Fibroblast of skin of right quadriceps (primary cell): ENCODE measurements around the gene KCNJ3.
"Not testable (repeated sequence)": the region's sequence is repeated elsewhere in the genome, so short reads cannot be mapped to it uniquely, and the experiment has no call there.

Experiments
- DNase-seq: peaks from one replicate; pipeline ENCODE4 v3.0.0-alpha.2; 2013

Gene KCNJ3

DNA sequence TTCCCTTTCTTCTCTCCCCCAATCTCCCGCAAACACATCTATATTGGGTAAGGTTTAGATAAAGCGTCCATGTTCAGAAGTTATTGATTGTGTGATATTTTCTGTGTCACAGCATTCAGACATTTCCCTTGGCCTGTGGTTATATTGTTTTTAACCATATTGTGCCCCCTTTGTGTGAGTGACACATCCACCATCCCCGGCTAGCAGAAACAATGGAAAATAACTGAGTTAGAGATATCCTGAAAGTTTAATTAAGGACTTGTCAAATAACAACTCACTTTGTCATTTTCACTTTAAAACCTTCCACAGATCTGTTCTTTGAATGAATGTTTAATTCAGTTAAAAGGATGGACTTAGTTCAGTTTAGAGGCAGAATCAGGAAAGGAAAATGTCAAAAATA lies 151.0 kb downstream of the KCNJ3 start:
- DNase-seq, result no peak

DNA sequence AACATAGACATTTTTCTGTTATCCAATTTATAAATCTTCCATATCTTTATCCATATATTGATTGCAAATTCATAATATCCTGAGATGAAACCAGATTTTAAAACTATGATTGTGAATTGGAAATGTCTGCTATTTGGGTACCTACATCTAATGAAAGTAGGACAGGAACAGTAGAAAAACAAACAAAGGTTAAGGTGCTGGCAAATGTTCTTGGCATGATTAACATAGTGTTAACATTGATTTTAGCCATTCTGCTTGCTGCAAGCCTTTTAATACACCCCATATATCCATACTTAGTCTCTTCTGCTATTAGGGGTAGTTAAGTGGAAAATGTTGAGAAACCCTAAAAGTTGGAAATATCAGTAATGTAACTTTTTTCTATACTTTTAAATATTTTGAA lies 152.0 kb downstream of the KCNJ3 start:
- DNase-seq, result no peak

DNA sequence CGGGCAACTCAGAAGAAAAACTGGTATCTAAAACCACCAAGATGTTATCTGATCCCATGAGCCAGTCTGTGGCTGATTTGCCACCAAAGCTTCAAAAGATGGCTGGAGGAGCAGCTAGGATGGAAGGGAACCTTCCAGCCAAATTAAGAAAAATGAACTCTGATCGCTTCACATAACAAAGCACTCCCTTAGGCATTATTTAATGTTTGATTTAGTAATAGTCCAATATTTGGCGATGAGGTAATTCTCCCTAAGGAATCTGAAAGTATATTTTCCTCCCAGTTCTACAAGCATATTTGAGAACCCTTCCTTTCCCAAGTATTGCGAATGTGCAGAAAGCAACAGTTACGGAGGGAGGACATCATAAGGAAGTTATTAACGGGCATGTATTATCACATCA lies 156.6 kb downstream of the KCNJ3 start:
- DNase-seq, result no peak

DNA sequence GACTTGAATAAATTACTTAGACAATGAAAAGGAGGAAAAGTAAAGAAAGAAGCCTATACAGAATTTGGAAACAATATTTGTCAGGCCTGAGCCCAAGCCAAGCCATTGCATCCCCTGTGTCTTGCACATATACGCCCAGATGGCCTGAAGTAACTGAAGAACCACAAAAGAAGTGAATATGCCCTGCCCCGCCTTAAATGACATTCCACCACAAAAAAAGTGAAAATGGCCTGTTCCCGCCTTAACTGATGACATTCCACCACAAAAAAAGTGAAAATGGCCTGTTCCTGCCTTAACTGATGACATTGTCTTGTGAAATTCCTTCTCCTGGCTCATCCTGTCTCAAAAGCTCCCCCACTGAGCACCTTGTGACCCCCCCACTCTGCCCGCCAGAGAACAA lies 168.7 kb downstream of the KCNJ3 start:
- not testable (repeated sequence) for DNase-seq

DNA sequence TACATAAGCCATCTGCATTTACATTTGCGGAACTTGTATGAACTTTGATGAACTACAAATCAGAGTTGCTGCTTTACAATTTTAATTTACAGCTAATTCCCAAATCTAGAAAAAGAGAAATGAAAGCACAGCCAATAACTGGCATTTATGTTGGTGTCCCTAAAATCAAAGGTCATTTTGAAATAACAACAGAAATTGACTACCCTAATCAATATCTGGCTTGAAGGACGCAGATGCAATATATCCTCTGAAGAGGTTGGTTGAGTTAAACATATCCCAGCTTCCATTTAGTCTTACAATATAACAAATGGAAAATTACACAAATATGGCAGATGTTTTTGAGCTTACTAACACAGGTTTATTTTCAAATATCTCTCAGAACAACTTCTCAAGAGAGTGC lies 177.5 kb downstream of the KCNJ3 start:
- no peak for DNase-seq

DNA sequence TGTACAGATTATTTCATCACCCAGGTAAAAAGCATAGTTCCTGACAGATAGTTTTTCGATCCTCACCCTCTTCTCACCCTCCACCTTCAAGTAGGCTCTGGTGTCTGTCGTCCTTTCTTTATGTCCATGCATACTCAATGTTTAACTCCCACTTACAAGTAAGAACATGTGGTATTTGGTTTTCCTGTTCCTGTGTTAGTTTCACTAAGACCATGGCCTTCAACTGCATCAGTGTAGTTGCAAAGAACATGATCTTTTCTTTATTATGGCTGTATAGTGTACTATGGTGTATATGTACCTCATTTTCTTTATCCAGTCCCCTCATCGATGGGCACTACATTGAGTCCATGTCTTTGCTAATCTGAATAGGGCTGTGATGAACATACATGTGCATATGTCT lies 184.2 kb downstream of the KCNJ3 start:
- DNase-seq, result no peak

DNA sequence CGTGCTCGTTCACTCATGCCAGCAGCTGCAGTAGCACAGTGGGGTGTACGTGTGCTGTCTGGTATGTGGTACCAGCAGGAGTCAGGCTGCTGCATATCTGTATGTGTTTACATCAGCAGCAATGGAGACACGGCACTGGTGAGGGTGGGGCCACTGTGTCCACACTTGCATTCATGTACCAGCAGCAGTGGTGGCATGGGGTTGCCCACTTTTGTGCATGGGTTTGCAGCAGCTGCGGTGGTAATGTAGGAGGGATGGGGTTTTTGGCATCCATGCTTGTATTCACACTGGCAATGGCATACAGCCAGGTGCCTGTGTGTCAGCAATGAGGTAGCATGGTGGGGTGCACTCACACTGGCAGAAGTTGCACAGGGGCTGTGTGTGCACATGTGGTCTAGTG lies 187.8 kb downstream of the KCNJ3 start:
- DNase-seq, result no peak

DNA sequence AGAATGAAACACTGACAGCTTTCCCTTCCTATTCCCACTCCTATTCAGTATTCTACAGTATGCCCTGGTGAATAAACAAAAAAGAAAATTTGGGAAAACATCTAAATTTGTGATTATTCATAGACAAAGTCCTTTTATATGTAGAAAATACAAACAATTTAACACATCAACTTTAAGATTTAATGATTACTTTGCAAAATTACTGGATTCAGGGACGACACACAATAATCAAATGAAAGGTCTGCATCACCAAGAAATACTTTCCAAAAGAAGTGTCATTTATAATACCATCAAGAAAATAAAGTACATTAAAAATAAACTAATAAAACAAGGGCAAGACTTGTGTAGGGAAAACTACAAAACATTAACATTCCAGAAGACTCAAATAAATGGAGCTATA lies 199.8 kb downstream of the KCNJ3 start:
- no peak for DNase-seq

DNA sequence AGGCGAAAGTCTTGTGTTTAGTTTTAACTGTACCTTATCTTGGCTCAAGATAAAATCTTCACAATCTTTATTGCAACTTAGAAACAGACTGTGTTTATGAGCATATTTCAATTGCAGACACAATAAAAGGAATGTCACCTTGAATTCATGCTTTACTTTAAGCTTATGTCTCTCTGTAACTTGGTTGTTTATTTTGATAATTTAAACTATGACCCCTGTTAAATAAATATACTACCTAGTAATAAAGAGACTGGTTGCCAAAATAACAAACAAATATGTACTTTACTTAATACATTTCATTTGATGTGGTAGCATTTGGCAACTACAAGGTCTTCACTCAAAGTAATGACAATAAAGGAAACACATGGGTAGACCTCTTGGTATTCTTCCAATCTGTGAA lies 202.6 kb downstream of the KCNJ3 start:
- DNase-seq, result no peak
